PFSK-1 (cell line): ENCODE results near the gene DUS1L.

Experiments used
- POLR2AphosphoS5 ChIP-seq: IDR thresholded peaks from 2 replicates; pipeline ENCODE4 v1.6.1; 2012; ENCODE audit warnings: low read depth, mild to moderate bottlenecking, control low read depth, low read length, moderate library complexity
- TAF1 ChIP-seq: IDR thresholded peaks from 2 replicates; pipeline ENCODE4 v1.6.1; 2012; ENCODE audit warnings: low read length, control low read depth, borderline replicate concordance; ENCODE audit not compliant: insufficient read depth

- no peak for TF ChIP-seq POLR2AphosphoS5
- TF ChIP-seq TAF1 = no peak
Observed at GRCh38 chr17:82081966-82082365, 16.4 kb upstream of the DUS1L start.
